Transverse colon (tissue), 4 donors: Measurements from ENCODE around the gene GM2A.

ENCODE experiments used
- CTCF ChIP-seq, 5 experiments: fragments of 200-600 bp in 3 of 5; fragments of 450-650 bp in 2 of 5; sonication (generic) in 3 of 5; IDR thresholded peaks; 1 replicate in 2 of 5; 2 replicates in 3 of 5; pipeline ENCODE4 v1.5.1; 2016 to 2017; ENCODE audit warnings: antibody characterized with exemption in 5 of 5, inconsistent platforms in 3 of 5, mild to moderate bottlenecking in 2 of 5, moderate library complexity in 1 of 5
- EP300 ChIP-seq: sonication (generic); formaldehyde crosslinking; IDR thresholded peaks from one replicate; pipeline ENCODE4 v1.6.1; 2017; ENCODE audit warnings: antibody characterized with exemption, low read depth
- POLR2AphosphoS5 ChIP-seq, 3 donors: sonication (generic); formaldehyde crosslinking; IDR thresholded peaks; one replicate each; pipeline ENCODE4 v1.6.1; 2016; ENCODE audit warnings: antibody characterized with exemption in 3 of 3

GRCh38 chr5:151253605-151253950 is 593 bp downstream of the GM2A start:
- TF ChIP-seq CTCF (IDR thresholded peaks at IDR 0.05), result no peak
- TF ChIP-seq POLR2AphosphoS5 (IDR thresholded peaks at IDR 0.05), result no peak
- TF ChIP-seq EP300, result no peak
